Keratinocyte (primary cell): Measurements from ENCODE around the gene PCDH8. TPM values are rescaled to one million over a fixed set of nuclear protein-coding genes. Genes with fewer than 3 reads are reported as not detected.

Source experiments
- DNase-seq: peaks from one replicate; pipeline ENCODE4 v3.0.0-alpha.2; 2011; ENCODE audit warnings: low read depth, missing footprints, low spot score
- FAIRE-seq: peaks from 2 replicates; lab custom pipeline; 2011; peaks lifted over from hg19 to GRCh38; lab: Jason Lieb, UNC
- H2AFZ ChIP-seq: 2 replicates; pipeline ENCODE4 v1.6.0; 2012; ENCODE audit warnings: low read length, control low read depth, inconsistent platforms; ENCODE audit not compliant: control insufficient read depth
- H3K27ac ChIP-seq: 2 replicates; pipeline ENCODE4 v1.5.1; 2011; ENCODE audit warnings: low read length; ENCODE audit not compliant: control insufficient read depth, insufficient read depth
- H3K27me3 ChIP-seq: 3 replicates; pipeline ENCODE4 v1.6.0; 2011; ENCODE audit warnings: low read length; ENCODE audit not compliant: control insufficient read depth, insufficient read depth; ENCODE audit errors: extremely low read depth
- H3K36me3 ChIP-seq, 2 experiments: 2 replicates in 1 of 2; 3 replicates in 1 of 2; pipeline ENCODE4 v1.5.1; 2011; ENCODE audit warnings: low read length in 2 of 2, mild to moderate bottlenecking in 1 of 2; ENCODE audit not compliant: control insufficient read depth in 2 of 2, insufficient read depth in 2 of 2; ENCODE audit errors: extremely low read depth in 1 of 2
- H3K4me1 ChIP-seq: 3 replicates; pipeline ENCODE4 v1.5.1; 2011; ENCODE audit warnings: low read length; ENCODE audit not compliant: control insufficient read depth, insufficient read depth; ENCODE audit errors: extremely low read depth
- H3K4me2 ChIP-seq: 3 replicates; pipeline ENCODE4 v1.6.0; 2011; ENCODE audit warnings: low read depth, low read length; ENCODE audit not compliant: control insufficient read depth, insufficient read depth; ENCODE audit errors: extremely low read depth
- H3K4me3 ChIP-seq, 3 experiments: fragments of 200-600 bp in 1 of 3; sonication (generic) in 1 of 3; 2 replicates in 2 of 3; 3 replicates in 1 of 3; pipeline ENCODE4 v1.5.1; 2011 to 2016; ENCODE audit warnings: low read length in 3 of 3, mild to moderate bottlenecking in 3 of 3, control low read depth in 2 of 3, inconsistent platforms in 1 of 3, low read depth in 1 of 3, mixed read lengths in 1 of 3, mixed run types in 1 of 3, moderate library complexity in 1 of 3; ENCODE audit not compliant: control insufficient read depth in 2 of 3, insufficient read depth in 2 of 3; ENCODE audit errors: extremely low read depth in 1 of 3
- H3K79me2 ChIP-seq: 2 replicates; pipeline ENCODE4 v1.6.0; 2012; ENCODE audit warnings: low read length; ENCODE audit not compliant: control insufficient read depth, insufficient read depth
- H3K9ac ChIP-seq: 3 replicates; pipeline ENCODE4 v1.6.0; 2011; ENCODE audit warnings: low read length; ENCODE audit not compliant: control insufficient read depth, insufficient read depth; ENCODE audit errors: extremely low read depth
- H3K9me1 ChIP-seq: 3 replicates; pipeline ENCODE4 v1.6.0; 2011; ENCODE audit warnings: low read length; ENCODE audit not compliant: control insufficient read depth, insufficient read depth; ENCODE audit errors: extremely low read depth
- H3K9me3 ChIP-seq: 2 replicates; pipeline ENCODE4 v1.5.1; 2012; ENCODE audit warnings: low read depth, low read length; ENCODE audit not compliant: control insufficient read depth
- H4K20me1 ChIP-seq: 3 replicates; pipeline ENCODE4 v1.6.0; 2011; ENCODE audit warnings: low read length; ENCODE audit not compliant: control insufficient read depth, insufficient read depth; ENCODE audit errors: extremely low read depth
- CTCF ChIP-seq, 3 experiments: IDR thresholded peaks in 1 of 3; conservative IDR thresholded peaks in 1 of 3; optimal IDR thresholded peaks in 1 of 3; 2 replicates in 2 of 3; 3 replicates in 1 of 3; pipeline versions ENCODE3 to v1.5.1; 2011; ENCODE audit warnings: low read length in 3 of 3, mild to moderate bottlenecking in 3 of 3, moderate library complexity in 2 of 3, control low read depth in 1 of 3, inconsistent platforms in 1 of 3; ENCODE audit not compliant: insufficient read depth in 2 of 3; ENCODE audit errors: extremely low read depth in 1 of 3
- EZH2 ChIP-seq: IDR thresholded peaks from one replicate; pipeline ENCODE4 v1.6.1; 2012; ENCODE audit warnings: inconsistent platforms, mild to moderate bottlenecking, low read length, moderate library complexity
- dilution Hi-C: fragments of 300-500 bp; cut with MboI; formaldehyde crosslinking; loops from one replicate; pipeline ENCODE4 v1.7.0; 2020; ENCODE audit warnings: low sequenced_read_pairs; ENCODE audit not compliant: extremely low pct_ligation_motif_present
- polyA plus RNA-seq, 5 experiments: library from polyadenylated mRNA; depleted of rRNA in 3 of 5; stranded (reverse) in 3 of 5; stranded (forward) in 1 of 5; unstranded in 1 of 5; fragments of >200 nt; gene quantifications; 1 replicate in 1 of 5; 2 replicates in 3 of 5; 3 replicates in 1 of 5; pipeline versions ENCODE4 v1.2.1 to v1.2.3, GENCODE V29; 2011 to 2012; ENCODE audit warnings: missing spikeins in 2 of 5, low read depth in 1 of 5, low replicate concordance in 1 of 5

PCDH8 gene
- polyA plus RNA-seq, 1 donor (not counting 4 experiments of a cell fraction or from before 2014, with no cell fraction given) = not detected

DNA sequence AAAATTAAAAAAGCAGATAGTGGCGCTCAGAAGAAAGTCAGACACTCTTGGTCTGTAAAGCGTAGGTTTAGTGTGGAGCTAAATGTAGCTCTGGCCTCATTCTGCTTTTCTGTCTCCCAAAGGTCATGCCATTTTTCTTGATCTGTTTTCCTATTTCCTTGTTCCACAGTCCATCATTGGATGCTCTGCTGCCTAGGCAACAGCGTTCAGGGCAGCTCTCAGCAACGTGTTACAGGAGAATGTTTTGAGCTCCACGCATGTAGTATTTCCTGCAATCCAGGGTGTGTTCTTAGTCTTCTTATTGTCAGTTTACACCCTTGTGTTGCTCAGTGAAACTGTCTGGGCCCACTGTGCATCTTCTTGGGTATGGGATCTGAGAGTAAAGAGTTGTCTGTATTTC, 46.0 kb upstream of the PCDH8 start:
- no peaks in the 10 kb centered on the region for H3K9me1 ChIP-seq
- no peak overlapping the region for H3K27ac ChIP-seq
- no peaks in the 10 kb centered on the region for H3K9me3 ChIP-seq
- no peaks in the 10 kb centered on the region for H4K20me1 ChIP-seq
- H3K36me3 ChIP-seq = no peaks in the 10 kb centered on the region
- H3K4me2 ChIP-seq = no peak overlapping the region
- FAIRE-seq (no peak), DNase-seq (no peak)
- no peaks in the 10 kb centered on the region for H3K27me3 ChIP-seq
- H3K9ac ChIP-seq = no peak overlapping the region
- no peak overlapping the region for H3K4me3 ChIP-seq
- H3K4me1 ChIP-seq = no peaks in the 10 kb centered on the region
- no peaks in the 10 kb centered on the region for H3K79me2 ChIP-seq
- dilution Hi-C loops = no loop called here
- H2AFZ ChIP-seq = no peak overlapping the region
- TF ChIP-seq EZH2 (no peak), CTCF (optimal IDR thresholded peaks at IDR 0.05 in 1 of 3, IDR thresholded peaks at IDR 0.05 in 1 of 3, conservative IDR thresholded peaks at IDR 0.05 in 1 of 3; ENCODE audit: extremely low read depth in 1 of 3, insufficient read depth in 2 of 3, low read length in 3 of 3) (no peak)

GRCh38 chr13:52892925-52893324, 44.5 kb upstream of the PCDH8 start:
- Histone ChIP-seq H3K4me3 (no peak overlapping the region), H3K27me3 (no peaks in the 10 kb centered on the region), H3K27ac (no peak overlapping the region), H3K36me3 (no peaks in the 10 kb centered on the region), H4K20me1 (no peaks in the 10 kb centered on the region), H3K9me3 (no peaks in the 10 kb centered on the region), H3K9ac (no peak overlapping the region), H3K79me2 (no peaks in the 10 kb centered on the region), H2AFZ (no peak overlapping the region), H3K4me1 (no peaks in the 10 kb centered on the region), H3K4me2 (no peak overlapping the region), H3K9me1 (no peaks in the 10 kb centered on the region)
- TF ChIP-seq EZH2 (no peak), CTCF (optimal IDR thresholded peaks at IDR 0.05 in 1 of 3, IDR thresholded peaks at IDR 0.05 in 1 of 3, conservative IDR thresholded peaks at IDR 0.05 in 1 of 3; ENCODE audit: extremely low read depth in 1 of 3, insufficient read depth in 2 of 3, low read length in 3 of 3) (no peak)
- FAIRE-seq (no peak), DNase-seq (no peak)
- dilution Hi-C loops = no loop called here
